Upper lobe of right lung (tissue), 1 donor: ENCODE measurements around the gene PPP6R3. TPM values are rescaled to one million over a fixed set of nuclear protein-coding genes. Genes with fewer than 3 reads are reported as not detected.

ENCODE experiments used
- ATAC-seq: fragments of 200-7000 bp; cut with Tn5 transposase; one replicate; pipeline ENCODE4 v1.9.1; 2020; ENCODE audit warnings: mild to moderate bottlenecking, moderate library complexity
- DNase-seq: peaks from one replicate; pipeline ENCODE4 v3.0.0-alpha.2; 2020
- H3K27ac ChIP-seq: fragments of 200-600 bp; one replicate; pipeline ENCODE4 v1.8.0; 2022
- H3K27me3 ChIP-seq: fragments of 200-600 bp; one replicate; pipeline ENCODE4 v1.8.0; 2022; ENCODE audit warnings: mild to moderate bottlenecking
- H3K36me3 ChIP-seq: fragments of 200-600 bp; one replicate; pipeline ENCODE4 v1.8.0; 2022
- H3K4me1 ChIP-seq: fragments of 200-600 bp; one replicate; pipeline ENCODE4 v1.8.0; 2022
- H3K4me3 ChIP-seq: fragments of 200-600 bp; one replicate; pipeline ENCODE4 v1.8.0; 2022; ENCODE audit warnings: mild to moderate bottlenecking
- H3K9me3 ChIP-seq: fragments of 200-600 bp; one replicate; pipeline ENCODE4 v1.8.0; 2022
- intact Hi-C: fragments of 100-400 bp; cut with DNase I; formaldehyde crosslinking; loops from one replicate; pipeline ENCODE4 v1.11.0; 2022
- total RNA-seq: library from RNA; stranded (reverse); fragmentation: NEBNext Ultra II Directional; extraction: Animal tissue kit (Norgen Biotek cat#: 25700); gene quantifications from one replicate; pipeline ENCODE4 v1.2.1, GENCODE V29; 2021
- TF ChIP-seq, protein P1 (sequence below): fragments of 200-600 bp; IDR thresholded peaks from one replicate; pipeline ENCODE4 v1.8.0; 2022; ENCODE audit warnings: antibody characterized with exemption
- donor health status: DM: no; HTN: yes; CAD: no; lungs with severe emphysema.

The PPP6R3 gene
- total RNA-seq, 1 donor from 2014 or later = 93.2 TPM

DNA sequence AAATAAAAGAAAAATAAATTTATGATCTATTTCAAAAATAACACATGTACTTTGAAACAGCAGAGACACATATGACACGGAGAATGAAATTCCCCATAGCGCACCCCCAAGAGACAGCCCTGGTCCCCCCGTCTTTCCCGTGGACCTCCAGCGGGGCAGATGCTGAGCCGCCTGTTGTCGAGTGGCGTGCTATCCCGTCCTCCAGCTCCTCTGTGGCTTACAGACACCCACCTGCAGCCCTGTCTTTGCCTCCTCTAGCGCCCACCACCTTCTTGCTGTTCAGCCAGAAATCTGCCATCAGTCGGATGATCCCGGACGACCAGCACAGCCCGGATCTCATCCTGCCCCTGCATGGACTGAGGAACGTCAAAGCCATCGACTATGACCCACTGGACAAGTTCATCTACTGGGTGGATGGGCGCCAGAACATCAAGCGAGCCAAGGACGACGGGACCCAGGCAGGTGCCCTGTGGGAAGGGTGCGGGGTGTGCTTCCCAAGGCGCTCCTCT, 44.4 kb upstream of the PPP6R3 start:
- H3K4me3 ChIP-seq = no peak overlapping the region
- no peaks in the 10 kb centered on the region for H3K9me3 ChIP-seq
- no peaks in the 10 kb centered on the region for H3K4me1 ChIP-seq
- DNase-seq (no peak), ATAC-seq (no peak)
- no peak overlapping the region for H3K27ac ChIP-seq
- H3K36me3 ChIP-seq = peaks cover 65% of the 10 kb centered on the region
- intact Hi-C loops = no loop called here
- no peaks in the 10 kb centered on the region for H3K27me3 ChIP-seq
- TF ChIP-seq, protein P1, sequence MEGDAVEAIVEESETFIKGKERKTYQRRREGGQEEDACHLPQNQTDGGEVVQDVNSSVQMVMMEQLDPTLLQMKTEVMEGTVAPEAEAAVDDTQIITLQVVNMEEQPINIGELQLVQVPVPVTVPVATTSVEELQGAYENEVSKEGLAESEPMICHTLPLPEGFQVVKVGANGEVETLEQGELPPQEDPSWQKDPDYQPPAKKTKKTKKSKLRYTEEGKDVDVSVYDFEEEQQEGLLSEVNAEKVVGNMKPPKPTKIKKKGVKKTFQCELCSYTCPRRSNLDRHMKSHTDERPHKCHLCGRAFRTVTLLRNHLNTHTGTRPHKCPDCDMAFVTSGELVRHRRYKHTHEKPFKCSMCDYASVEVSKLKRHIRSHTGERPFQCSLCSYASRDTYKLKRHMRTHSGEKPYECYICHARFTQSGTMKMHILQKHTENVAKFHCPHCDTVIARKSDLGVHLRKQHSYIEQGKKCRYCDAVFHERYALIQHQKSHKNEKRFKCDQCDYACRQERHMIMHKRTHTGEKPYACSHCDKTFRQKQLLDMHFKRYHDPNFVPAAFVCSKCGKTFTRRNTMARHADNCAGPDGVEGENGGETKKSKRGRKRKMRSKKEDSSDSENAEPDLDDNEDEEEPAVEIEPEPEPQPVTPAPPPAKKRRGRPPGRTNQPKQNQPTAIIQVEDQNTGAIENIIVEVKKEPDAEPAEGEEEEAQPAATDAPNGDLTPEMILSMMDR = no peak

DNA sequence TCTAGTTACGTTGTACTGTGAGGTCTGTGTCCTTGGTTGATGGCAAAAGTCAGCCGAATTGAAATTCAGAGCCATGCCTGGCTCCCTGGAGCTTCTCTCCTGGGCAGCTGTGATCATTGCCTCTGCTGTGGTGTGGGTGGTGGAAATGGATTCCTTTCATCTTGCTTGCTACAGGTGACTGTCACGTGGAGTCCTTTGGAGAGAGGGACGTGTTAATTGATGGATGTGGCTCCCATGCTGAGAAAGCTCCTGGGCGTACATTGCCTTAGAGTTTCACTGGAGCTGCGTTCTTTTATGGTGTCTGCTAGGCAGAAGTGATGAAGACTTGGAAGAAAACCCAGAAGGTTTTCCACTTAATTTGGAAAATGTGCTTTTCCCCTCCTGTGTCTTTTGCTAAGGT, 41.9 kb upstream of the PPP6R3 start:
- ATAC-seq = no peak
- no peak overlapping the region for H3K27ac ChIP-seq
- no peak for DNase-seq
- TF ChIP-seq, protein P1 = no peak
- no peaks in the 10 kb centered on the region for H3K27me3 ChIP-seq
- H3K4me3 ChIP-seq = no peak overlapping the region
- H3K9me3 ChIP-seq = no peaks in the 10 kb centered on the region
- H3K36me3 ChIP-seq = peaks cover 43% of the 10 kb centered on the region
- H3K4me1 ChIP-seq = no peaks in the 10 kb centered on the region
- intact Hi-C loops = no loop called here

DNA sequence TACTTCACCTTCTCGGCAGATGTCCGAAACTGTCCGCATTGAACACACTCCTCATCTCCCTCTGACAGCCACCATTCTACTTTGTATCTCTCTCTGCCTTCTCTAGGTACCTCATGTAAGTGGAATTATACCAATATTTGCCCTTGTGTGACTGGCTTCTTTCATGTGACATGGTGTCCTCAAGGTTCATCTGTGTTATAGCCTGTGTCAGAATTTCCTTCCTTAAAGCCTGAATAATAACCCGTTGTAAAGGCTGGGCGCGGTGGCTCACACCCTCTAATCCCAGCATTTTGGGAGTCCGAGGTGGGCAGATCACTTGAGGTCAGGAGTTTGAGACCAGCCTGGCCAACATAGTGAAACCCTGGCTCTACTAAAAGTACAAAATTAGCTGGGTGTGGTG, 40.4 kb upstream of the PPP6R3 start:
- Histone ChIP-seq H3K27me3 (no peaks in the 10 kb centered on the region), H3K4me1 (no peaks in the 10 kb centered on the region), H3K9me3 (no peaks in the 10 kb centered on the region), H3K27ac (no peak overlapping the region), H3K4me3 (no peak overlapping the region), H3K36me3 (peaks cover 35% of the 10 kb centered on the region)
- intact Hi-C loops = no loop called here
- DNase-seq = no peak
- no peak for ATAC-seq
- TF ChIP-seq, protein P1 = no peak

DNA sequence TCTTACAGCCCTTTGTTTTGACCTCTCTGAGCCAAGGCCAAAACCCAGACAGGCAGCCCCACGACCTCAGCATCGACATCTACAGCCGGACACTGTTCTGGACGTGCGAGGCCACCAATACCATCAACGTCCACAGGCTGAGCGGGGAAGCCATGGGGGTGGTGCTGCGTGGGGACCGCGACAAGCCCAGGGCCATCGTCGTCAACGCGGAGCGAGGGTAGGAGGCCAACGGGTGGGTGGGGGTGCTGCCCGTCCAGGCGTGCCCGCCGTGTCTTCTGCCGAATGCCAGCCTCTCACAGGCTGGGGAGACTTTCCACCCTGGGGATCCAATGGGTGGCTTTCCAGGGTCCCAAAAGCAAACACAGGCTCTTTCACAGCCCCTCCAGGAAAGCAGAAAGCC, 37.1 kb upstream of the PPP6R3 start:
- DNase-seq (no peak), ATAC-seq (no peak)

DNA sequence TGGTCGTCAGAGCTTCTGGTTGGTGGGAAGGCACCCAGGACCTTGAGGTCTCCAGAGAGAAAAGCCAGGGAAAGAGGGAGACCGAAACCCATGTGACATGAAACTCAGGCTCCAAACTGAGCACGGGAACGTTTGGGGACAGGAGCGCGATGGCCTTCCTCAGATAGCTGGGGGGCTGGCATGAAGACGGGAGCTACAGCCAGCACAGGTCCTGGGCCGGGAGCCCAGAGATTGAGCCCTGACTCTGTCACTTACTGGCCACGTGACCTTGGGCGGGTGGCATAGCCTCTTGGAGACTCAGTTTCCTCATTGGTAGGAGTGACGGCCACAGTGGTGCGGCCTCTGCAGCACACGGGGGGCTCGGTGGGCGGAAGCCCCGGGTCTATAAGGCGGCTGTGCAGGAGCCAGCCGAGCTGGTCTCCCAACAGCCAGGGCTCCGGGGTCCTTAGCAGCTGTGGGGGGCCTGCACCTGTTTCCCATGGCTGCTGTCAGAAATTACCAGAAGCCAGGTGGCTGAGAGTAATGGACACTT, 36.4 kb upstream of the PPP6R3 start:
- Histone ChIP-seq H3K36me3 (peaks cover 49% of the 10 kb centered on the region), H3K4me3 (no peak overlapping the region), H3K27me3 (no peaks in the 10 kb centered on the region), H3K27ac (no peak overlapping the region), H3K4me1 (no peaks in the 10 kb centered on the region), H3K9me3 (no peaks in the 10 kb centered on the region)
- ATAC-seq (no peak), DNase-seq (no peak)
- TF ChIP-seq, protein P1 = no peak
- intact Hi-C loops = no loop called here

More for the DNA sequence above, 37.1 kb upstream of the PPP6R3 start:
- H3K4me3 ChIP-seq = no peak overlapping the region
- no peaks in the 10 kb centered on the region for H3K9me3 ChIP-seq
- no peaks in the 10 kb centered on the region for H3K4me1 ChIP-seq
- intact Hi-C loops = no loop called here
- no peaks in the 10 kb centered on the region for H3K27me3 ChIP-seq
- TF ChIP-seq, protein P1 = no peak
- peaks cover 44% of the 10 kb centered on the region for H3K36me3 ChIP-seq
- no peak overlapping the region for H3K27ac ChIP-seq
